GM23338 (cell line): ENCODE data around the gene LRRN1. TPM values are rescaled to one million over a fixed set of nuclear protein-coding genes. Genes with fewer than 3 reads are reported as not detected.

Source experiments
- ATAC-seq: fragments of 200-7000 bp; cut with Tn5 transposase; 3 replicates; pipeline ENCODE4 v1.9.1; 2020
- DNase-seq: peaks from one replicate; pipeline ENCODE4 v3.0.0-alpha.2; 2015; ENCODE audit warnings: low spot score
- H2AFZ ChIP-seq: fragments of 200-600 bp; sonication (generic); 2 replicates; pipeline ENCODE4 v1.8.0; 2016; ENCODE audit warnings: antibody characterized with exemption, mild to moderate bottlenecking, moderate library complexity
- H3F3A ChIP-seq: fragments of 200-600 bp; sonication (generic); replicated peaks from 2 replicates; pipeline ENCODE4 v1.8.0; 2017; ENCODE audit warnings: antibody characterized with exemption, mixed run types, low read depth
- H3K27ac ChIP-seq: fragments of 200-600 bp; sonication (generic); 2 replicates; pipeline ENCODE4 v1.6.1; 2016; ENCODE audit warnings: low read depth
- H3K27me3 ChIP-seq: fragments of 200-600 bp; sonication (generic); 2 replicates; pipeline ENCODE4 v1.8.0; 2016; ENCODE audit warnings: mild to moderate bottlenecking, mixed run types, moderate library complexity; ENCODE audit not compliant: insufficient read depth
- H3K36me3 ChIP-seq: fragments of 200-600 bp; sonication (generic); 2 replicates; pipeline ENCODE4 v1.8.0; 2016; ENCODE audit warnings: mild to moderate bottlenecking; ENCODE audit not compliant: insufficient read depth
- H3K4me1 ChIP-seq: fragments of 200-600 bp; sonication (generic); 2 replicates; pipeline ENCODE4 v1.8.0; 2016; ENCODE audit warnings: mild to moderate bottlenecking, moderate library complexity; ENCODE audit not compliant: insufficient read depth
- H3K4me2 ChIP-seq: fragments of 200-600 bp; sonication (generic); 2 replicates; pipeline ENCODE4 v1.7.1; 2017; ENCODE audit warnings: mixed run types
- H3K4me3 ChIP-seq: fragments of 200-600 bp; sonication (generic); 2 replicates; pipeline ENCODE4 v1.6.1; 2016; ENCODE audit warnings: mixed run types
- H3K79me2 ChIP-seq: fragments of 200-600 bp; sonication (generic); replicated peaks from 2 replicates; pipeline ENCODE4 v1.8.0; 2017; ENCODE audit warnings: mild to moderate bottlenecking; ENCODE audit not compliant: insufficient read depth
- H3K9me2 ChIP-seq: fragments of 200-600 bp; sonication (generic); 2 replicates; pipeline ENCODE4 v1.8.0; 2017; ENCODE audit not compliant: insufficient read depth
- H4K20me1 ChIP-seq: fragments of 200-600 bp; sonication (generic); replicated peaks from 2 replicates; pipeline ENCODE4 v1.8.0; 2017; ENCODE audit warnings: mild to moderate bottlenecking; ENCODE audit not compliant: insufficient read depth
- H3K27ac Mint-ChIP-seq: 2 replicates; pipeline ENCODE4 v1.8.0; 2020; ENCODE audit warnings: inconsistent platforms, mild to moderate bottlenecking, moderate library complexity, mixed read lengths
- H3K27me3 Mint-ChIP-seq: 3 replicates; pipeline ENCODE4 v1.8.0; 2022; ENCODE audit warnings: low read depth, mild to moderate bottlenecking, moderate library complexity, mixed read lengths, inconsistent platforms; ENCODE audit not compliant: insufficient read depth, poor library complexity
- H3K36me3 Mint-ChIP-seq: 3 replicates; pipeline ENCODE4 v1.8.0; 2021; ENCODE audit warnings: low read depth, mild to moderate bottlenecking, inconsistent platforms, moderate library complexity, mixed read lengths
- H3K4me1 Mint-ChIP-seq: 3 replicates; pipeline ENCODE4 v1.8.0; 2020; ENCODE audit warnings: mild to moderate bottlenecking, inconsistent platforms, mixed read lengths
- H3K4me3 Mint-ChIP-seq: 3 replicates; pipeline ENCODE4 v1.8.0; 2021; ENCODE audit warnings: moderate library complexity, mild to moderate bottlenecking, inconsistent platforms, mixed read lengths
- H3K9me3 Mint-ChIP-seq: 3 replicates; pipeline ENCODE4 v1.8.0; 2020; ENCODE audit warnings: moderate library complexity, mild to moderate bottlenecking, inconsistent platforms, mixed read lengths
- CREB1 ChIP-seq: fragments of 250-450 bp; sonication (Bioruptor Pico); IDR thresholded peaks from 2 replicates; pipeline ENCODE4 v1.5.0; 2020; ENCODE audit warnings: low read depth, mild to moderate bottlenecking, moderate library complexity
- EZH2 ChIP-seq: fragments of 200-600 bp; sonication (generic); IDR thresholded peaks from one replicate; pipeline ENCODE4 v1.8.0; 2017; ENCODE audit warnings: antibody characterized with exemption, mild to moderate bottlenecking, low read depth; ENCODE audit not compliant: unreplicated experiment
- EZH2phosphoT487 ChIP-seq: fragments of 200-600 bp; sonication (generic); IDR thresholded peaks from one replicate; pipeline ENCODE4 v1.8.1; 2018; ENCODE audit warnings: antibody characterized with exemption; ENCODE audit not compliant: unreplicated experiment
- JUNB ChIP-seq: IDR thresholded peaks from one replicate; pipeline ENCODE4 v1.6.1; 2016; ENCODE audit warnings: antibody characterized with exemption; ENCODE audit not compliant: unreplicated experiment
- NANOG ChIP-seq: IDR thresholded peaks from 2 replicates; pipeline ENCODE4 v1.6.1; 2016; ENCODE audit warnings: antibody characterized with exemption, borderline replicate concordance
- POLR2AphosphoS5 ChIP-seq: IDR thresholded peaks from 2 replicates; pipeline ENCODE4 v1.6.1; 2016; ENCODE audit warnings: antibody characterized with exemption, low read depth
- STAT1 ChIP-seq: IDR thresholded peaks from one replicate; pipeline ENCODE4 v1.6.1; 2016; ENCODE audit warnings: antibody characterized with exemption; ENCODE audit not compliant: unreplicated experiment
- ZNF114 ChIP-seq: fragments of 250-450 bp; sonication (Bioruptor Pico); IDR thresholded peaks from 2 replicates; pipeline ENCODE4 v1.5.0; 2020; ENCODE audit warnings: mild to moderate bottlenecking, moderate library complexity
- ZNF331 ChIP-seq: fragments of 250-450 bp; sonication (Bioruptor Pico); IDR thresholded peaks from 2 replicates; pipeline ENCODE4 v1.5.0; 2020; ENCODE audit warnings: low read depth, mild to moderate bottlenecking, moderate library complexity
- polyA plus RNA-seq: library from polyadenylated mRNA; unstranded; fragments of >200 nt; fragmentation: Nextera tagmentation; extraction: Ambion mirVana; gene quantifications from 2 replicates; pipeline ENCODE4 v1.2.1, GENCODE V29; 2016
- total RNA-seq: library from RNA; depleted of rRNA; stranded (reverse); fragments of >200 nt; shearing (Covaris generic); gene quantifications from 2 replicates; pipeline ENCODE4 v1.2.3, GENCODE V29; 2014
- TF ChIP-seq, protein P1 (sequence below): IDR thresholded peaks from 2 replicates; pipeline ENCODE4 v1.6.1; 2016; ENCODE audit warnings: antibody characterized with exemption
- TF ChIP-seq, protein P2 (sequence below): fragments of 250-450 bp; sonication (Bioruptor Pico); IDR thresholded peaks from 2 replicates; pipeline ENCODE4 v1.5.0; 2020; ENCODE audit warnings: mild to moderate bottlenecking, moderate library complexity
- TF ChIP-seq, protein P3 (sequence below), 2 experiments: fragments of 200-600 bp in 1 of 2; sonication (generic) in 1 of 2; conservative IDR thresholded peaks; 2 replicates each; pipeline versions ENCODE4 v1.5.1 to v1.6.1; 2016 to 2017; ENCODE audit warnings: antibody characterized with exemption in 2 of 2, low read depth in 2 of 2, mild to moderate bottlenecking in 2 of 2, moderate library complexity in 1 of 2
- TF ChIP-seq, protein P4 (sequence below): IDR thresholded peaks from one replicate; pipeline ENCODE4 v1.6.1; 2018; ENCODE audit warnings: antibody characterized with exemption; ENCODE audit not compliant: unreplicated experiment

The LRRN1 gene
- total and polyA plus RNA-seq, 2 experiments from 2014 or later, result 85.7 to 172 TPM

DNA sequence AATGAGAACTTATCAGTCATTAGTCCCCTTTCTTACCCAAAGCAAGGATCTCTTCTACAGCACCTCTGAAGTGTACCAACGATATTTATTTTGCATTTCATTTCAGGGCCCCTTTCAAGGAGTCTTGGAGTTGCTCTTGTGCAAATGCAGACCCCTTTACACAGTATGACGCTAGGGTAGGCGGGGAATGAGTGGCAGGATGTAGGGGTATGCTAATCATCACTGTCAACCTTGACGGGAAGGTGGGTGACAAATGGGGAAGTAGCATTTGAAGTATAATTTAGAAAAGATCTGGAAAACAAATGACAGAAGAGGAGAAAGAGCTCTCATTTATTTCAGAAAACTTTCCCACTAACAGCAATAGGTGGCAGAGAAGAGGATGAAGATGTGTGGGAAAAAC, 94.4 kb downstream of the LRRN1 start:
- Histone ChIP-seq H4K20me1 (no peaks in the 10 kb centered on the region), H3K9me2 (no peaks in the 10 kb centered on the region), H3K4me2 (no peak overlapping the region), H2AFZ (no peak overlapping the region), H3K4me3 (no peak overlapping the region), H3K79me2 (no peaks in the 10 kb centered on the region), H3K27ac (no peak overlapping the region), H3K36me3 (no peaks in the 10 kb centered on the region), H3F3A (no peaks in the 10 kb centered on the region), H3K27me3 (no peaks in the 10 kb centered on the region), H3K4me1 (no peaks in the 10 kb centered on the region)
- no peak overlapping the region for H3K27ac Mint-ChIP-seq
- ATAC-seq (no peak), DNase-seq (no peak)
- H3K36me3 Mint-ChIP-seq, result peaks cover 8% of the 10 kb centered on the region; the same call in 2 of the 3 replicates
- H3K9me3 Mint-ChIP-seq, result peaks cover 58% of the 10 kb centered on the region
- no peaks in the 10 kb centered on the region for H3K4me1 Mint-ChIP-seq
- TF ChIP-seq STAT1, result no peak
- TF ChIP-seq, protein P1, sequence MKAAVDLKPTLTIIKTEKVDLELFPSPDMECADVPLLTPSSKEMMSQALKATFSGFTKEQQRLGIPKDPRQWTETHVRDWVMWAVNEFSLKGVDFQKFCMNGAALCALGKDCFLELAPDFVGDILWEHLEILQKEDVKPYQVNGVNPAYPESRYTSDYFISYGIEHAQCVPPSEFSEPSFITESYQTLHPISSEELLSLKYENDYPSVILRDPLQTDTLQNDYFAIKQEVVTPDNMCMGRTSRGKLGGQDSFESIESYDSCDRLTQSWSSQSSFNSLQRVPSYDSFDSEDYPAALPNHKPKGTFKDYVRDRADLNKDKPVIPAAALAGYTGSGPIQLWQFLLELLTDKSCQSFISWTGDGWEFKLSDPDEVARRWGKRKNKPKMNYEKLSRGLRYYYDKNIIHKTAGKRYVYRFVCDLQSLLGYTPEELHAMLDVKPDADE, result no peak
- TF ChIP-seq, protein P2, sequence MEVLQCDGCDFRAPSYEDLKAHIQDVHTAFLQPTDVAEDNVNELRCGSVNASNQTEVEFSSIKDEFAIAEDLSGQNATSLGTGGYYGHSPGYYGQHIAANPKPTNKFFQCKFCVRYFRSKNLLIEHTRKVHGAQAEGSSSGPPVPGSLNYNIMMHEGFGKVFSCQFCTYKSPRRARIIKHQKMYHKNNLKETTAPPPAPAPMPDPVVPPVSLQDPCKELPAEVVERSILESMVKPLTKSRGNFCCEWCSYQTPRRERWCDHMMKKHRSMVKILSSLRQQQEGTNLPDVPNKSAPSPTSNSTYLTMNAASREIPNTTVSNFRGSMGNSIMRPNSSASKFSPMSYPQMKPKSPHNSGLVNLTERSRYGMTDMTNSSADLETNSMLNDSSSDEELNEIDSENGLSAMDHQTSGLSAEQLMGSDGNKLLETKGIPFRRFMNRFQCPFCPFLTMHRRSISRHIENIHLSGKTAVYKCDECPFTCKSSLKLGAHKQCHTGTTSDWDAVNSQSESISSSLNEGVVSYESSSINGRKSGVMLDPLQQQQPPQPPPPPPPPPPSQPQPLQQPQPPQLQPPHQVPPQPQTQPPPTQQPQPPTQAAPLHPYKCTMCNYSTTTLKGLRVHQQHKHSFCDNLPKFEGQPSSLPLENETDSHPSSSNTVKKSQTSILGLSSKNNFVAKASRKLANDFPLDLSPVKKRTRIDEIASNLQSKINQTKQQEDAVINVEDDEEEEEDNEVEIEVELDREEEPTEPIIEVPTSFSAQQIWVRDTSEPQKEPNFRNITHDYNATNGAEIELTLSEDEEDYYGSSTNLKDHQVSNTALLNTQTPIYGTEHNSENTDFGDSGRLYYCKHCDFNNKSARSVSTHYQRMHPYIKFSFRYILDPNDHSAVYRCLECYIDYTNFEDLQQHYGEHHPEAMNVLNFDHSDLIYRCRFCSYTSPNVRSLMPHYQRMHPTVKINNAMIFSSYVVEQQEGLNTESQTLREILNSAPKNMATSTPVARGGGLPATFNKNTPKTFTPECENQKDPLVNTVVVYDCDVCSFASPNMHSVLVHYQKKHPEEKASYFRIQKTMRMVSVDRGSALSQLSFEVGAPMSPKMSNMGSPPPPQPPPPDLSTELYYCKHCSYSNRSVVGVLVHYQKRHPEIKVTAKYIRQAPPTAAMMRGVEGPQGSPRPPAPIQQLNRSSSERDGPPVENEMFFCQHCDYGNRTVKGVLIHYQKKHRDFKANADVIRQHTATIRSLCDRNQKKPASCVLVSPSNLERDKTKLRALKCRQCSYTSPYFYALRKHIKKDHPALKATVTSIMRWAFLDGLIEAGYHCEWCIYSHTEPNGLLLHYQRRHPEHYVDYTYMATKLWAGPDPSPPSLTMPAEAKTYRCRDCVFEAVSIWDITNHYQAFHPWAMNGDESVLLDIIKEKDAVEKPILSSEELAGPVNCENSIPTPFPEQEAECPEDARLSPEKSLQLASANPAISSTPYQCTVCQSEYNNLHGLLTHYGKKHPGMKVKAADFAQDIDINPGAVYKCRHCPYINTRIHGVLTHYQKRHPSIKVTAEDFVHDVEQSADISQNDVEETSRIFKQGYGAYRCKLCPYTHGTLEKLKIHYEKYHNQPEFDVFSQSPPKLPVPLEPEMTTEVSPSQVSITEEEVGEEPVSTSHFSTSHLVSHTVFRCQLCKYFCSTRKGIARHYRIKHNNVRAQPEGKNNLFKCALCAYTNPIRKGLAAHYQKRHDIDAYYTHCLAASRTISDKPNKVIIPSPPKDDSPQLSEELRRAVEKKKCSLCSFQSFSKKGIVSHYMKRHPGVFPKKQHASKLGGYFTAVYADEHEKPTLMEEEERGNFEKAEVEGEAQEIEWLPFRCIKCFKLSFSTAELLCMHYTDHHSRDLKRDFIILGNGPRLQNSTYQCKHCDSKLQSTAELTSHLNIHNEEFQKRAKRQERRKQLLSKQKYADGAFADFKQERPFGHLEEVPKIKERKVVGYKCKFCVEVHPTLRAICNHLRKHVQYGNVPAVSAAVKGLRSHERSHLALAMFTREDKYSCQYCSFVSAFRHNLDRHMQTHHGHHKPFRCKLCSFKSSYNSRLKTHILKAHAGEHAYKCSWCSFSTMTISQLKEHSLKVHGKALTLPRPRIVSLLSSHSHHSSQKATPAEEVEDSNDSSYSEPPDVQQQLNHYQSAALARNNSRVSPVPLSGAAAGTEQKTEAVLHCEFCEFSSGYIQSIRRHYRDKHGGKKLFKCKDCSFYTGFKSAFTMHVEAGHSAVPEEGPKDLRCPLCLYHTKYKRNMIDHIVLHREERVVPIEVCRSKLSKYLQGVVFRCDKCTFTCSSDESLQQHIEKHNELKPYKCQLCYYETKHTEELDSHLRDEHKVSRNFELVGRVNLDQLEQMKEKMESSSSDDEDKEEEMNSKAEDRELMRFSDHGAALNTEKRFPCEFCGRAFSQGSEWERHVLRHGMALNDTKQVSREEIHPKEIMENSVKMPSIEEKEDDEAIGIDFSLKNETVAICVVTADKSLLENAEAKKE (CRISPR knock-in tag), result no peak
- TF ChIP-seq CREB1 (CRISPR knock-in tag), result no peak
- TF ChIP-seq ZNF331 (CRISPR knock-in tag), result no peak
- TF ChIP-seq JUNB, result no peak
- no peak for TF ChIP-seq POLR2AphosphoS5
- no peak for TF ChIP-seq NANOG
- TF ChIP-seq EZH2, result no peak
- TF ChIP-seq, protein P3, sequence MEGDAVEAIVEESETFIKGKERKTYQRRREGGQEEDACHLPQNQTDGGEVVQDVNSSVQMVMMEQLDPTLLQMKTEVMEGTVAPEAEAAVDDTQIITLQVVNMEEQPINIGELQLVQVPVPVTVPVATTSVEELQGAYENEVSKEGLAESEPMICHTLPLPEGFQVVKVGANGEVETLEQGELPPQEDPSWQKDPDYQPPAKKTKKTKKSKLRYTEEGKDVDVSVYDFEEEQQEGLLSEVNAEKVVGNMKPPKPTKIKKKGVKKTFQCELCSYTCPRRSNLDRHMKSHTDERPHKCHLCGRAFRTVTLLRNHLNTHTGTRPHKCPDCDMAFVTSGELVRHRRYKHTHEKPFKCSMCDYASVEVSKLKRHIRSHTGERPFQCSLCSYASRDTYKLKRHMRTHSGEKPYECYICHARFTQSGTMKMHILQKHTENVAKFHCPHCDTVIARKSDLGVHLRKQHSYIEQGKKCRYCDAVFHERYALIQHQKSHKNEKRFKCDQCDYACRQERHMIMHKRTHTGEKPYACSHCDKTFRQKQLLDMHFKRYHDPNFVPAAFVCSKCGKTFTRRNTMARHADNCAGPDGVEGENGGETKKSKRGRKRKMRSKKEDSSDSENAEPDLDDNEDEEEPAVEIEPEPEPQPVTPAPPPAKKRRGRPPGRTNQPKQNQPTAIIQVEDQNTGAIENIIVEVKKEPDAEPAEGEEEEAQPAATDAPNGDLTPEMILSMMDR (conservative IDR thresholded peaks at IDR 0.05; ENCODE audit: low read depth in 2 of 2), result no peak
- no peak for TF ChIP-seq EZH2phosphoT487
- no peak for TF ChIP-seq ZNF114 (CRISPR knock-in tag)
- TF ChIP-seq, protein P4, sequence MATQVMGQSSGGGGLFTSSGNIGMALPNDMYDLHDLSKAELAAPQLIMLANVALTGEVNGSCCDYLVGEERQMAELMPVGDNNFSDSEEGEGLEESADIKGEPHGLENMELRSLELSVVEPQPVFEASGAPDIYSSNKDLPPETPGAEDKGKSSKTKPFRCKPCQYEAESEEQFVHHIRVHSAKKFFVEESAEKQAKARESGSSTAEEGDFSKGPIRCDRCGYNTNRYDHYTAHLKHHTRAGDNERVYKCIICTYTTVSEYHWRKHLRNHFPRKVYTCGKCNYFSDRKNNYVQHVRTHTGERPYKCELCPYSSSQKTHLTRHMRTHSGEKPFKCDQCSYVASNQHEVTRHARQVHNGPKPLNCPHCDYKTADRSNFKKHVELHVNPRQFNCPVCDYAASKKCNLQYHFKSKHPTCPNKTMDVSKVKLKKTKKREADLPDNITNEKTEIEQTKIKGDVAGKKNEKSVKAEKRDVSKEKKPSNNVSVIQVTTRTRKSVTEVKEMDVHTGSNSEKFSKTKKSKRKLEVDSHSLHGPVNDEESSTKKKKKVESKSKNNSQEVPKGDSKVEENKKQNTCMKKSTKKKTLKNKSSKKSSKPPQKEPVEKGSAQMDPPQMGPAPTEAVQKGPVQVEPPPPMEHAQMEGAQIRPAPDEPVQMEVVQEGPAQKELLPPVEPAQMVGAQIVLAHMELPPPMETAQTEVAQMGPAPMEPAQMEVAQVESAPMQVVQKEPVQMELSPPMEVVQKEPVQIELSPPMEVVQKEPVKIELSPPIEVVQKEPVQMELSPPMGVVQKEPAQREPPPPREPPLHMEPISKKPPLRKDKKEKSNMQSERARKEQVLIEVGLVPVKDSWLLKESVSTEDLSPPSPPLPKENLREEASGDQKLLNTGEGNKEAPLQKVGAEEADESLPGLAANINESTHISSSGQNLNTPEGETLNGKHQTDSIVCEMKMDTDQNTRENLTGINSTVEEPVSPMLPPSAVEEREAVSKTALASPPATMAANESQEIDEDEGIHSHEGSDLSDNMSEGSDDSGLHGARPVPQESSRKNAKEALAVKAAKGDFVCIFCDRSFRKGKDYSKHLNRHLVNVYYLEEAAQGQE, result no peak
- H3K4me3 Mint-ChIP-seq, result no peak overlapping the region
- peaks cover 4% of the 10 kb centered on the region for H3K27me3 Mint-ChIP-seq
